Stimulated activated CD4-positive, alpha-beta T cell treated with anti-CD3 and anti-CD28 coated beads, Interleukin-12 subunit alpha, Interleukin-12 subunit beta, amount 100 ng/mL, for 24 hours (primary cell): Measurements from ENCODE around the gene GAS1.
A peak's percentile ranks its signal among the peaks of the same experiment; 100 is the strongest.

Source experiments
- DNase-seq, 2 experiments: peaks; one replicate each; pipeline ENCODE4 v3.0.0-alpha.2; 2020; ENCODE audit warnings: low read depth in 2 of 2

Gene GAS1

DNA sequence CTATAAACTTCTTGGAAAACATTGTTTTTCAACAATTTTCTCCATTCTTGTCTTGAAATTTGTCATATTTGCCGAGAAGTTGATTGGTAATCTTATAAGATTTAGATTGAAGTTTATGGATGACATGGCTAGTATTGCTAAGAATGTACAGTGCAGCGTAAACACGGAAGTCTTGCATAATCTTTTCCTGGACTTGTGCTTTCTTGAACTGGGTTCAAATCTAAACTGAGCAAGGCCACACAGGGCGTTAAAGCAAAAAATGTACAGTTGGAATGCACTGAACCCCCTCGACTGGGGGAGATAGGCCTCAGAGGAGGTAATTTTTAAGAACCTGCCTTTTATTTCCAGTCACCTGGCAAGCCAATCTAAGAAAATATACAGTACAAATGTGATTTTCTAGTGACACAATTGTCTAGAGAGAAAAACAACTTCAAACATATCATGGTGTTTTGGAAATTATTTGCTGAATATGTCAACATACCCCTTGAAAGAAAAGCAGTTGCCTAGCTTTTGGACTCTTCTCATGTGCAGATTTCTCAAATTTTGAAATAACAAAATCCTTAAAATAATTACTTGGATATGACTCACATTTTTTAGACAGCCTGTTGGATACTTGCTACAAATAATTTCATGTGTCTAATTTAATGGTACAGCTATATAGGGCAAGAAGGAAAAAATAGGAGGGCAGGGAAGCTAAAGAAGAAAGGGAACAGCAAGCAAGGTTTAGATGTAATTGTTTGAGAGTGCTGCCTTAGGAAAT lies 18.5 kb upstream of the GAS1 start:
- DNase-seq: no peak

DNA sequence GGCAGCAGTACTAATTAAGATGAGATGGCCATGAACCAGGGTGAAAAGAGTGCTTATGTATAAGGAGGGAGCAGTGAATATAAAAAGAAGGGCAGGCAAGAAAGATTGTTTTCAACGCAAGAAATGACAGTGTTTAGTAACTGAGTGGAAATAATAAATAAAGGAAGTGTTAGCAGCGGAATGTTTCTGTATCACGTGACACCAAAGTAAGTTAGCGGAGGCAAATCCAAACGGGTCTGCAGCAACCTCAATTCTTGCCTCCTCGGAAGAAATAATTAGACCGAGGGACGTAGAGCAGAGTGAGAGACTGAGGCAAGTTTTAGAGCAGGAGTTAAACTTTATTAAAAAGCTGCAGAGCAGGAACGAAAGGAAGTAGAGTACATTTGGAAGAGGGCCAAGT lies 15.4 kb upstream of the GAS1 start:
- no peak for DNase-seq

DNA sequence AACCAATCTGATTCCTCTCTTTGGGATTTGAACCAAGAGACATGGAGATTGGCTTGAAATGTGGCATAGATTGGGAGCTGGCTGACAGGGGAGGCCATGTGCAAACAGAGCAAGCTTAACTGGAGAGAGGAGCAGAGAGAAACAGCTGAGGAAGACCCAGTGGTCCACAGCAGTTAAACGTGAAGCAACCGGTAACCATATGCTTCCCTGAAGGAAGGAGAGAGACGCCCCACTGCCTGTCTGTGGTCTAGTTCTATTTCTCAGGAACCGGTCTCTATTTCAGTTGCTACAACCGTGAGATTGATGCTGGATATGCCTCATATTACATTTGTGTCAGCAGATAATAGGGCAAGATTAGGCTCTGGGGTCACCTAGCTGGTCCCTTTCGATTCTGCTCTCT lies 13.6 kb upstream of the GAS1 start:
- no peak for DNase-seq

DNA sequence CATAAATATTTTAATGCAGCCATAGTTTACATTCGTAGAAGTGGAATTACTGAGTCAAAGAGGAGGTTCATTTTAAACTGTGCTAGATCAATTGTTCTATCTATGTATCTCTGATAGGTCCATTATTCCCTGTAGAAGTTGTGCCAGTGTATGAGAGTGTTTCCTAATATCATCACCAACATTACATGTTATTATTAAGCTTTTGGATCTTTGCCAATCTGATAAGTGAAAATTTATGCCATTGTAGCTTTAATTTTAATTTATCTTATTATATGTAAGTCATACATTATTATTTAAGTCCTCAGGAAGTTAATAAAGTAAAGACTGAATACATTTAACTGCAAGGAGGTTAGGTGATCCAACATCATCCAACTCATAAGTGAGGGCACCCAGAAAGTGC lies 10.9 kb upstream of the GAS1 start:
- DNase-seq: no peak

DNA sequence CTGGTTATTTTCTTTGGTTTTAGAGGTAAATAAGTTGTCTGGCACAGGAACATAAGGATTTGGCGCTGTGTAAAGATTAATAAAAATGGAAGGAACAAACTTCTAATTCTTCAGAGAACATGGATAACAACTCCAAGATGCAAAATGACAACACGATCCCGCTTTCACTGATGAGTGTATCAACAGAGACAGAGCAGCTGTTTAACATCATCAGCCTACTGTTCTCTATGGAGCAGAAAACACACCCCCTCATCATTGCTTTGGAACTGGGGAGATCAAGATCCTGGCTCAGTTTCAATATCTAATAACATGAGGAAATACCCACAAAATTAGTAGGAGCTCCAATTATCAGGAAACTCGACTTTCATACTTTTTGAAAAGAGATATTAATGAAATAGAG lies 8.3 kb upstream of the GAS1 start:
- DNase-seq: no peak

DNA sequence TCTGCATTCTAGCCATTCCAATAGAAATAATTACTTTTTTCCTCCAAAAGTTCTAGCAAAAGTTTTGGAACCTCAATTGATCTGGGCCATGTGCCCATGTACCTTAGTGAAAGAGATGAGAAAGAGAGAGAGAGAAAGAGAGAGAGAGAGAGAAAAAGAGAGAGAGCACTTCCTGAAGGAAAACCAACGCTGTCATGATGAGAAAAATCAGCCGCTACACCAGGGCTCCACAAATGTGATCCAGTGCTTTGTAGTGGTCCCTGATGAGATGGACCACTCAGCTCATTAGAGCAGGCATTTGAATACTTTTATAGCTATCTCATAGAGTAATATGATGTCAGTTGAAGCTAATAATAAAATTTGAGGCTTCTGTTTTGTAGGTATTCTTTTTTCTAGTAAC lies 7.7 kb upstream of the GAS1 start:
- no peak for DNase-seq

DNA sequence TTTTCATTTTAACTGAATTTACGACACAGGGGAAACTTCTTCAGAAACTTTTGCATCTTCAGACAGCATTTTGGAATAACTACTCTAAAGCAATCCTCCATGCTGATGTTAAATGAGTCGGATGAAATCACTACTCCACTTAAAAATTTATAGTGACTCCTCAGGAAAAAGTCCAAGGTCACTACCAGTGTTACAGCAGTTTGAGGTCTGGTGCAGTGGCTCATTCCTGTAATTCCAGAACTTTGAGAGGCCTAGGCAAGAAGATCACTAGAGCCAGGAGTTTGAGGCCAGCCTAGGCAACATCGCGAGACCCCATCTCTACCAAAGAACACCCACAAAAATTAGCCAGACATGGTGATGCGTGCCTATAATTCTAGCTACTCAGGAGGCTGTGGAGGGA lies 5.9 kb upstream of the GAS1 start:
- DNase-seq: no peak

DNA sequence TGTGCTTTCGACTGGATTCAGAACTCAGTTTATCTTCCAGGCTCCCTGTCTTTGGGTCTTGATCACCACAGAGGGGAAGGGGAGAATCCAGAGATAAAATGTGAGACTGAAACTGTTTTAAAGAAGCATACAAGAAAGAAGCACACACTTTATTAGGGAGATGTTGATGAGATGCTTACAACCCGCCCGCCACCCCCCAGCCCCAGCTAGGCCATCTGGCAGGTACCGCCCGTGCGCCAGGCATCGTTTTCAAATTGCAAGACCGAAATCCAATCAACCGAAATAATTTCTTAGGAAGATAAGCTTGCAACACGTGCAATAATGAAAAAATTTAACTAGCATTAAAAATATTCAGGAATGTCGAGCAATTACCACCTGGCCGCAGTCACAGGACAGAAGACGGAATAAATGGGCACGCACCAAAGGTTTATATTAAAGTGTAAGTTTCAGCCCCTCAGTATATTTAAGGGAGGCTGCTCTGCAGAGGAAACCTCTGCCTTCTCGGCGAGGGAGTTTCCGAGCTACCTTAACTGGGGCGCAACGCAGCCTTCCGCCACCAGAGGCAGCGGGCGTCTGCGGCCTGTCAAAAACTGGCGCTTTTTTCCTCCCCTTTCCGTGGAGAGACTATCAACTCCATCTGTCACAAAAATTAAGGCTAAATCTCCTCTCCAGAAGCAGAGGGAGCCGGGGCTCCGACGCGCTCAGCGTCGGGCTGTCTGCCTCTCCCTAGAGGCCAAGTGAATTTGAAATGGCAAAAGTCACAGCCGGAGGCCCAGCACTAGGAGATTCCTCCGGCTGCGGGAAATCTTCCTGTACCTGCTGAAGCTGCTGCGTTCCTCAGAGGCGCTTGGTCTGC lies 996 bp upstream of the GAS1 start:
- DNase-seq: peak; percentile 50 to 64

DNA sequence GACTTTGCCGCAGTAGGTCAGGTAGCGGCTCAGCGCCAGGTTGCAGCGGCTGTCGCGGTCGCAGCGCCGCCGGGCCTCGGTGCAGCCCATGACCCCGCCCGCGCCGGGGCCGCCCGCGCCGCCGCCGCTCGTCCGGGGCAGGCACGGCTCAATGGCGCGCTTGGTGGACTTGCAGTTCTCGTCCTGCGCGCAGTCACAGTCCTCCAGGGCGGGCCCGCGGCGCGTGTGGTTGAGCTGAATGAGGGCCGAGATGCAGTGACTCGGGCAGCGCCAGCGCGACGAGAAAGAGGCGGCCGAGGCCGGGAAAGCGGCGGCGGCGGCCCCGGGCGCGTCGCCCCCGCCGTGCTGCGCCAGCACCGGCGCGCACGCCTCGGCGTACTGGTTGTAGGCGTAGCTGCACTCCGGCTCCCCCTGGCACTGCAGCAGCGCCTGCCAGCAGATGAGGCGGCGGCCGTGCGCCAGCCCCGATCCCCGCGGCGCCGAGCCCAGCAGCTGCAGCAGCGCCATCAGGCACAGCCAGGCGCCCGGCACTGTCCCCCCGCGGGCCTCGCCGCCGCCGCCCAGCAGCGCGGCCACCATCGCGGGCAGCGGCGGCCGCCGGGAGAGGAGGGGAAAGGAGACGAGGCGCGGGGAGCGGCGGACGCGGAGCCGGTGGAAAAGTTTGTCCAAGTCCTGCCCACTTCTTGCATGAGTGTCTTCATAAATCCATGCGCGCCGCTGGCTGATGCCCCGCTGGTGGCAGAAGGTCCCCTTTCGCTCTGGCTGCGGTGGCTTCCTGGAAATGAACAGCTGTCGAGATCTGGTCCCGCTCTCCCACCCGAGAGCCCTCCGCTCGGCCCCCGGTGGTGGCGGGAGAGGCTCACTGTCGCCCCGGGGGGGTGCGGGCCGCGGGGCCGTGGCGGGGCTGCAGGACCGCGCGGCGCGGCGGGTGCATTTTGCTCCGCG lies 833 bp downstream of the GAS1 start:
- DNase-seq: peak; percentile 35 to 36

DNA sequence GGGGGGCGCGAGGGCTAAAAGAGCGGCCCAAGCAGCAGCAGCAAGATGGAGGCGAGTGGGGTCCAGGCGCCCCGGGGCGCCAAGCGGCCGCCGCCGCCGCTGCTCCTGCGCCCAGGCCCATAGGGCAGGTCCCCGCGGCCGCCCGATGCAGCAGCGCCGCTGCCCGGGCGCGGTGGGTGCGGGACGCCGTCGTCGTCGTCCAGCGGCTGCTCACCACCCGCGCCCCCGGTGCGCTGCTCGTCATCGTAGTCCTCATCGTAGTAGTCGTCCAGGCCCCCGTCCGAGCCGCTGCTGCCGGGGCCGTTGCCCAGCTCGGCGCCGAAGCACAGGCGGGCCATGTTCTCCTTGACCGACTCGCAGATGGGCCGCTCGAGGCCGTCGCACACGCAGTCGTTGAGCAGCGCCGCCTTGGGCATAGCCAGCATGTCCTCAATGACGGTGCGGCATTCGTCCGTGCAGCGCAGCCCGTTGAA lies 1.5 kb downstream of the GAS1 start:
- DNase-seq: no peak

DNA sequence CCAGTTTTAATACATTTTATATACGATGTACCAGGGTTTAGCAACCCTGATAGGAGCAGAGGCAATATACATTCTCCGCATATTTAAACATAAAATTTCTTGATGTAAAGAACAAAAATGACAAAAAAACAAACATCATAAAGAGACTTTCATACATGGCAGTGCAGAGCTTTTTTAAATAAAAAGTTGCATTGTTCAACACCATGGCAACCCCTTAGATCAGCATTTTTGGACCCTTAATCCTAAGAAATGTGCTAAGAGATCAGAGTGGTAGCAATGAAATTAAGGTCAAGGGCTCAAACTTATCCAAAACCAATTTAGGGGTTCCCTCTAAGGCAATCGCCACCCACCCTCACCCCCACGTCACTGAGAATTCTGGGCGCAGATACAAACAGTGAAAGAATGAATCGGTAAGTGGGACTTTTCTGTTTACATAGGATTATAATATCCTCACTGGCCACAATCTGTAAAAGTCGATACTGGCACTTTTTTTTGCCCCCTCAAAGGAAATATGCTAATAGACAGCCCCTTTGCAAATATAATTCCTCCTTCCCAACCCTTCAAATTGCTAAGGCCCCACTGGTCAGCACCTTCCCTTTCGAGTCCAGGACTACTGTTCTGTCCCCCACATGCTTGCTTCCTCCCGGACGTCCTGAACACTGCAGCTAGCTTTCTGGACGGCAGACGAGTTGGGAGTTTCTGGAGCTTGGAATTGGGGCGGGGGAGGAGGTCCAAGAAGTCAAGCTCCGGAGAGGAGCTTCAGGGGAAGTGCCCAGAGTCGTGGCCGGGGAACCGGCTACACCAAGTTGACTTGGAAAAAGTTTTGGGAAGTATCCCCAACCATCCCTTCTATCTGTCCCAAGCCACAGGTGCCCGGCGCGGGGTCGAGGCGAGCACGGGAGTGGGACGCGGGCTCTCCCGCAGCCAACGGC lies 2.2 kb downstream of the GAS1 start:
- DNase-seq: no peak

DNA sequence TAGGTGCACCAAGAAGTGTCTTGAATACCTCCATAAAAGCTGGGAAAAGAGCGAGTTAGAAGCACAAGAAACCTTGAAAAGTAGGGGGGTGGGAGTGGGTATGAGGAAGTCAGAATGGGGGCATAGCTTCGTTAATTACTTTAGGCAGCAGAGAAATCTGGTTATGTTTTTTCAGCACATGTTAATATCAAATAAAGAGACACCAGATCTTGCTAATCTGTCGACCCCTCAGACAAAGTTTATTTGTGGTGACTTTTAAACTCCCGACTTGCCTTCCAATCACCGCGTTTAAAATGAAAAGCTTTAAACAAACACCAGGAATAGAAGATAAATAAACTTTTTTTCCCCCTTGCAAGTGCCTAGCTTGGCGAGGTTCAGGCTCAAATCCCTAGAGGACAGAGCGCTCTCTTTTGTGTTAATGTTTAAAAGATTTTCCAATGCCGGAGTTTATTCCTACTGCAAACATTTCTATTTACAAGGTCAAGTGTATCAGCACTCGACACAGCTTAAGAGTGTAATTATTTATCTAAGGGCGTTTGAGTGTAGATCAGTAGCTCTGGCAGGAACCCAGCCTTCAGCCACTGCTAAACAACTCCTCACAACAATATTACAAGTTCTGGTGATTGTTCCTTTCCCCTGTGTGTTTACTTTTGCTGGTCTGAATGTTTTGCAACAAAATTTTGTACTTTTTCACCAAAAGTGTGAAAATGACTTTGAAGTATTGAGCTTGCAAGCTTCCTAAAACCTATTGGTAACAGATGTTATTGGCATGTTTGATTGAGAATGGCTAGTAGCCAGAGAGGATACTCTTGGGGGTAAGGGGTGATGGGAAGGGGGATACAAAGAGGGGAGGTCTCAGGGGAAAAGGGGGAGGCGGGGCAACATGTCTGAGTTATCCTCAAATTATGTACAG lies 3.8 kb downstream of the GAS1 start:
- no peak for DNase-seq

DNA sequence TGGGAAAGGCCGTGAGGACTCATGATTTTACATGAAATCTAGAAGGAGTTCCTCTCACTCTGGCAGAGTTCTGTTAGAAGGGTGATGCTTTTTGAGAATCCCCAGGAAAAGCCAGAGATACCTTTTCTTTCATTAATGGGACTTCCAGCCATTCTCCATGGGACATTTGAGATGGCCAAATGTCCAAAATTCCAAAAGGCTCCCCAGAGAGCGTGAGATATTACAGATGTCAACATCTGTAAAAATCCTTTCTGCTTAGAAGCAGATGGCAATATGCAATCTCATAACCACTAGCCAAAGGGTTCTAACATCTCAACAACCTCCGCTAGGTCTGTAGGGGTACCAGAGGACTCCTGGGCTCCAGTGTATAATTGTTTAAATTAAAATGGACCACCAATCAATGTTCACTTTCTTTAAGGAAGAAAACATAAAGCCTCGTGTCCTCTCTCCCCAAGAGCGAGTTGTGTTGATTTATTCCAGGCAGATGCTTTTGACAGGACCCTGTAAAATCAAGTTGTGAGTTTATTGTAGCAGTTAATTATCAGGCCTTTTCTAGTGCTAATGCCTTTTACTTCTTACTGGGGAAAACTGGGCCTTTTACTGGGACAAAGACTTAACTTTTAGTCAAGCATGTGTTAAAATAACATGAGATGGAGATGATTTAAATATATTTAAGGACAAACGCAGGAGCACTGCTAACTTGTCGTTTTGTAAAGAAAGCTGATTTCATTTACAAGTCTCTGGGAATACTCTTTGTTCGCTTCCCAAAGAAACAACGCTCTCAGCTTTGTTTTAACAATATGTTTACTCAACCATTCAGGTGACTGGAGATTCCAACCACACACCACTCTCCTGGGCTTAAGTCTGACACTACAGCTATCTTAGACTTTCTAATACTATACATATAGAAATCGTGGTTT lies 4.8 kb downstream of the GAS1 start:
- DNase-seq: no peak

DNA sequence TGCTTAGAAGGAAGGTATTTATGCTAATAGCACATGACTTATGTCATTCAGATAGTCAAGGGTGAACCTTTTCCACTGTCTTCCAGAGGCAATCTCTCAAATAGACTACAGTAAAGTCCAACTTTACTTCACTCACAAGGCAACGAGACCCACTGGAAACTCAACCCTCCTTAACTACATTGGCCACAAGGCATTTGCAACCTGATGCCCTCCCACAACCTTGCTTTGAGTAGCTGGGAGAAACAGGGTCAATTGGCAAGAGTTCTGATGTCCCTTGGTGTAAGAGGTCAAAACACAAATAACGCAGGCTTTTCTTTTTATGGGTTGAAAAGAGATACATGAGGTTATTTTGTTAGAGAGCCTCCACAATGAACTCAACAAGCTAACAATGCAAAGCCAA lies 6.1 kb downstream of the GAS1 start:
- DNase-seq: no peak

DNA sequence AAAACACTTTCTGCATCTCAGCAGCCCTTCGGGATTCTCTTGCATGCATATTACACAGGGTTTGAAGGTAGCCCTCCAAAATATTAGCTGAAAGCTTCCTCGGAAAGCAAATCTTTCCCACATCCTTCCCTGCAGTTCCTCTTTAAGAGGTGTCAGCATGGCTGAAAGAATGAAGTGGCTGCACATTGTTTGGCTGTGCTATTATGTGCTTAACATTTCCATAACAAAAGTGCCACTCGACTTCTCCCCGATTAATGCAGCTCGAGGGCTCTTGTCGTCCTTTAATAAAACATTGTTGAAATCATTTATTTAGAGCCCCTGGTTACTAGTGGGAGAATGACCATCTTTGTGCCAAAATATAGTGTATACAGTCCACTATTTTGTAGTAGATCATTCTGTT lies 6.5 kb downstream of the GAS1 start:
- no peak for DNase-seq

DNA sequence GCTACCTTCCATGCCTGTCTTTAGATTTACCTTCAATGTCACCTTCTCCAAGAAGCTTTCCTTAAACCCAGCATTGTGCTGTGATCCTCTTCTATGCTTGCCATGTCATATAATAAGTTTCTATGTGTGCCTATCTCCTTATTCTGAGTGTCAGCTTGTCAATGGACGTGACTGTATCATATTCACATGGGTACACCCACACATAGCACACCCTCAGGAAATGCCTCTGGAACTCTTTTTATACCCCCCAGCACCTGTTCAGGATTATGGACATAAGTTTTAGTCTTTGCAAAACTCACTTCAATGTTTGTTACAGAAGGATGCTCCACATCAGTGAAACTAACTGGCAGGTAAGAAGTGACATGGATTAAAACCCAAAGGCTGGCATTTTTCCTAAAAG lies 7.4 kb downstream of the GAS1 start:
- DNase-seq: no peak

DNA sequence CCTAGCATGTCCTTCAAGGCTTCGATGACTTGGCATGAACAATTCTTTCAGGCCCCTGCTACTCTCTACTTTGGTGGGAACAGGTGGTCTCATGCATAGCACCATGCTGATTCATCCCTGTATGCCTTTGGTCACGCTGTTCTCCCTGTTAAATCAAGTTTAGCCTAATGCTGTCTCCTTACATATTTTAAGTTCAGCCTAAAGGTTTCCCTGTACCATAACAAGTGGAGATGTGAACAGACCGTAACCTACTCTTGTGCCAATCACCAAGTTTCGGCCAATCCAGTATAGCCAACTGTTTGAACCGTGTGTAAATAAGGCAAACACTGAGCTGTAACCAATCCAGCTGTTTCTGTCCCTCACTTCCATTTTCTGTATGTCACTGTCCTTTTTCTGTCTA lies 8.0 kb downstream of the GAS1 start:
- no peak for DNase-seq

DNA sequence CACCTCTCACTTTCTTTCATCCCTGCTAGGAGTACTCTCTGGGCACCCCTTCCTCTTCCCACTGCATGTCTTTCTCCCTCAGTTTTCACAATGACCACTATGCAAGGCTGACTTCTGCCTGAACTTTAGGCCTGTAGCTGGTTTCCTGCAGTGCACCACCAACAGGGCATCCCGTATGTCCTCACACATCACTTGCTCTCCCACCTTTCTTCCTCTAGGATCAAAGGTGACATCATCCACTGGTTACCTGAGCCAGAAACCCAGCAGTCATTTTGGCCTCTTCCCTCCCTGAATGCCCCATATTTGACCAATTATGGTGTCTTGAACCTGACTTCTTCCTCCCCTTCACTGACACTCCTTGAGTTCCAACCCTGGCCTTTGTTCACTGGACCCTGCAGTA lies 8.5 kb downstream of the GAS1 start:
- DNase-seq: no peak

DNA sequence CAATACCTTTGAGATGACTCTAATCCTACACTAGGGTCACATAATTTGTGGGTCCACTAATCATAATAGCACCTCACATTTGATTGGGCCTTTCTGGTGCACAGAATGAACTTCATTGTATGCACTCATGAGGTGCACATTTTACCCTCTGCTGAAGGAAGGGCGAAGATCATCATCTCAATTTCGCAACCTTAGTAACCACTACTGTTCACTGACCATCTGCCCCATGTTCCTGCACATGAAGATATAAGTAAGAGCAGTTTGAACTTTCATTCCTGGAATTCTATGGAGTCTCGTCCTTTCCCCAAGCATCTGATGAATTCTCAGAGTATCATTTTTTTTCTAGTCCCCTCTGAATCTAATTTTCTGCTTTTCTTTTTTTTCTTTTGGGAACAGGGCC lies 21.2 kb downstream of the GAS1 start:
- DNase-seq: no peak
